Measurements from ENCODE around the gene ZDHHC18.

GRCh38 chr1:26779098-26779668 is 47.3 kb upstream of the ZDHHC18 start:
- no peak for TF ChIP-seq CTCF (conservative IDR thresholded peaks at IDR 0.05 in 1 of 2, IDR thresholded peaks at IDR 0.05 in 1 of 2; ENCODE audit: low read depth in 1 of 2, low read length in 2 of 2)
- no peak for TF ChIP-seq EZH2 (IDR thresholded peaks at IDR 0.05; ENCODE audit: low read length, missing control alignments)
